ENCODE data around the gene YAP1. TPM values are rescaled to one million over a fixed set of nuclear protein-coding genes. Genes with fewer than 3 reads are reported as not detected.

The YAP1 gene
- total and polyA plus RNA-seq, 2 of the 4 experiments (the other 2 are of a cell fraction): 121 to 251 TPM

- Histone ChIP-seq H4K20me1 (ENCODE audit: insufficient read depth, low read length) (no peaks in the 10 kb centered on the region), H3K56ac (ENCODE audit: extremely low read depth, insufficient read depth, low read length) (no peak overlapping the region), H3K27me3 (ENCODE audit: control insufficient read depth, insufficient read depth, low read length) (no peaks in the 10 kb centered on the region), H3K36me3 (ENCODE audit: control insufficient read depth, insufficient read depth, low read length) (no peaks in the 10 kb centered on the region), H2BK120ac (ENCODE audit: low read depth, low read length) (peak overlapping the region; percentile 21; the same call in 1 of the 2 replicates), H3K79me1 (ENCODE audit: low read depth in 1 of 2, low read length in 2 of 2) (no peaks in the 10 kb centered on the region), H3K4me3 (ENCODE audit: insufficient read depth, low read depth, low read length) (peak overlapping the region; percentile 35; the same call in 1 of the 2 replicates), H3K9ac (ENCODE audit: low read depth, low read length) (peak overlapping the region; percentile 1; the same call in 1 of the 2 replicates), H2BK20ac (ENCODE audit: low read depth, low read length) (no peak overlapping the region), H4K91ac (ENCODE audit: insufficient read depth, low read depth, low read length) (no peak overlapping the region), H3K4me2 (ENCODE audit: low read depth, low read length) (peak overlapping the region; percentile 70), H2BK15ac (ENCODE audit: low read depth, low read length) (no peak overlapping the region), H3K23ac (ENCODE audit: low read depth, low read length) (no peak overlapping the region), H3K4me1 (ENCODE audit: control insufficient read depth, insufficient read depth, low read length) (peaks cover 6% of the 10 kb centered on the region), H4K5ac (ENCODE audit: low read depth, low read length) (no peak overlapping the region), H3K4ac (ENCODE audit: low read depth, low read length) (no peak overlapping the region), H2BK5ac (ENCODE audit: low read depth, low read length, poor library complexity, severe bottlenecking) (peak overlapping the region; percentile 69), H3K27ac (ENCODE audit: insufficient read depth, low read length) (no peak overlapping the region), H3K18ac (ENCODE audit: low read depth, low read length) (no peak overlapping the region), H3K9me1 (ENCODE audit: insufficient read depth, low read length) (peaks cover 5% of the 10 kb centered on the region; the same call in 1 of the 2 replicates), H2AK9ac (replicated peaks; ENCODE audit: low read depth, low read length, poor library complexity) (no peak overlapping the region), H3K9me3 (ENCODE audit: control insufficient read depth, insufficient read depth, low read length) (no peaks in the 10 kb centered on the region), H2AK5ac (ENCODE audit: low read depth, low read length) (no peak overlapping the region), H3K14ac (replicated peaks; ENCODE audit: low read depth, low read length) (peak overlapping the region; percentile 24; the same call in 1 of the 2 replicates), H2AFZ (replicated peaks; ENCODE audit: low read length, poor library complexity) (peak overlapping the region; percentile 5), H4K8ac (ENCODE audit: low read depth in 2 of 2, low read length in 2 of 2) (peak overlapping the region in 1 of 2 experiments; percentile 25; a peak in 2 of 4 replicates)
- intact Hi-C loops (cut with micrococcal nuclease) (loop anchor here (1.0 to 10.0 kb wide), 2 partner anchors 167 to 415 kb away; no protein-coding TSS in a partner anchor), dilution Hi-C loops (cut with HindIII; ENCODE audit: low sequenced_read_pairs, unreplicated experiment) (no loop called here), in situ Hi-C loops (cut with MboI; ENCODE audit: low sequenced_read_pairs) (loop anchor here (25.0 kb wide), 1 partner anchor 108 kb away; no protein-coding TSS in a partner anchor)
- DNase-seq: peak; percentile 84
- ChIA-PET POLR2A (ENCODE audit: unreplicated experiment) (no interaction called here), CTCF (interaction anchor here (0.6 to 2.8 kb wide), 4 partner anchors 9 to 480 kb away, joined by 3 to 14 read pairs (median 6); no protein-coding TSS in a partner anchor)
- no TSS peak for BruUV-seq (replicated peaks)
- peak; percentile 80 for TF ChIP-seq CEBPB (IDR thresholded peaks at IDR 0.05; ENCODE audit: low read depth, low read length)
- TF ChIP-seq RCOR1 (IDR thresholded peaks at IDR 0.05; ENCODE audit: insufficient replicate concordance, low read length): no peak
- peak; percentile 90 for TF ChIP-seq BHLHE40 (IDR thresholded peaks at IDR 0.05; ENCODE audit: low read depth, low read length)
- peak; percentile 39 for TF ChIP-seq RAD21 (IDR thresholded peaks at IDR 0.05; ENCODE audit: low read length)
- peak; percentile 33 for TF ChIP-seq CTCF (conservative IDR thresholded peaks at IDR 0.05; ENCODE audit: low read depth, low read length)
- WGBS, 2 experiments (ENCODE audit: extremely low coverage in 2 of 2, insufficient read length in 1 of 2): 20% methylated on average over 5 of the region's 13 CpGs; no CpG with 5 or more reads in 1 of the 2 experiments
- ATAC-seq (ENCODE audit: low read depth): peak; percentile 84
Measured at GRCh38 chr11:102279641-102280170, 169.5 kb downstream of the YAP1 start.
